GM12801 (cell line): ENCODE data around the gene TOMM40L.

Experiments
- CTCF ChIP-seq: IDR thresholded peaks from one replicate; pipeline ENCODE4 v1.5.1; 2011; ENCODE audit warnings: control low read depth; ENCODE audit not compliant: insufficient read length; ENCODE audit errors: extremely low read depth

The TOMM40L gene

GRCh38 chr1:161206411-161207140, 19.3 kb upstream of the TOMM40L start:
- no peak for TF ChIP-seq CTCF

GRCh38 chr1:161207173-161207572, 18.7 kb upstream of the TOMM40L start:
- TF ChIP-seq CTCF: no peak

GRCh38 chr1:161209790-161210409, 16.0 kb upstream of the TOMM40L start:
- TF ChIP-seq CTCF: no peak

- no peak for TF ChIP-seq CTCF
Measured at GRCh38 chr1:161214369-161214768, 11.5 kb upstream of the TOMM40L start.

GRCh38 chr1:161215076-161215475, 10.8 kb upstream of the TOMM40L start, which contains the start of gene FCER1G:
Gene FCER1G (plus strand): TSS chr1:161215295. CDS start chr1:161215322, 27 bp downstream.
- no peak for TF ChIP-seq CTCF

- TF ChIP-seq CTCF: no peak
Measured at GRCh38 chr1:161216945-161217712, 8.7 kb upstream of the TOMM40L start.

- TF ChIP-seq CTCF: no peak
Measured at GRCh38 chr1:161217831-161218230, 8.0 kb upstream of the TOMM40L start.
